CD4-positive, alpha-beta T cell (primary cell): Measurements from ENCODE around the gene TMEM252. TPM values are rescaled to one million over a fixed set of nuclear protein-coding genes. Genes with fewer than 3 reads are reported as not detected.

Experiments used
- ATAC-seq: fragments of 200-7000 bp; cut with Tn5 transposase; one replicate; pipeline ENCODE4 v1.10.0; 2022; ENCODE audit warnings: mild to moderate bottlenecking; ENCODE audit not compliant: poor library complexity
- CTCF ChIA-PET: fragments of 350-600 bp; sonication (Branson Sonifier 250); formaldehyde crosslinking; loops from one replicate; lab custom pipeline; 2021; ENCODE audit warnings: antibody characterized with exemption, inconsistent platforms; lab: Charles Lee
- POLR2A ChIA-PET: fragments of 350-600 bp; sonication (Branson Sonifier 250); formaldehyde crosslinking; loops from one replicate; lab custom pipeline; 2021; ENCODE audit warnings: antibody characterized with exemption, inconsistent platforms; lab: Charles Lee
- DNase-seq, 14 experiments: peaks; one replicate each; pipeline ENCODE4 v3.0.0-alpha.2; 2013 to 2020; ENCODE audit warnings: mixed read lengths in 2 of 14
- H3K27ac ChIP-seq, 2 donors: one replicate each; pipeline versions ENCODE4 v1.5.1 to v1.7.0; 2013; ENCODE audit warnings: low read length in 2 of 2, low read depth in 1 of 2, mild to moderate bottlenecking in 1 of 2
- H3K27me3 ChIP-seq, 2 experiments: 1 replicate in 1 of 2; 2 replicates in 1 of 2; pipeline versions ENCODE4 v1.6.1 to v1.7.0; 2013; ENCODE audit warnings: low read length in 2 of 2, control low read depth in 1 of 2, mild to moderate bottlenecking in 1 of 2, moderate library complexity in 1 of 2; ENCODE audit not compliant: insufficient read depth in 2 of 2, control insufficient read depth in 1 of 2
- H3K36me3 ChIP-seq: one replicate; pipeline ENCODE4 v1.6.1; 2013; ENCODE audit warnings: low read length, control low read depth; ENCODE audit not compliant: insufficient read depth
- H3K4me1 ChIP-seq: one replicate; pipeline ENCODE4 v1.6.1; 2013; ENCODE audit warnings: low read length, control low read depth; ENCODE audit not compliant: insufficient read depth
- H3K4me3 ChIP-seq: one replicate; pipeline ENCODE4 v1.5.1; 2013; ENCODE audit warnings: mild to moderate bottlenecking, low read length, moderate library complexity
- H3K9me3 ChIP-seq, 2 experiments: 1 replicate in 1 of 2; 2 replicates in 1 of 2; pipeline versions ENCODE4 v1.6.1 to v1.7.0; 2013; ENCODE audit warnings: low read length in 2 of 2, mild to moderate bottlenecking in 2 of 2, control low read depth in 1 of 2, moderate library complexity in 1 of 2; ENCODE audit not compliant: control insufficient read depth in 1 of 2, insufficient read depth in 1 of 2
- H3K27ac Mint-ChIP-seq: one replicate; pipeline ENCODE4 v1.8.0; 2020; ENCODE audit warnings: mixed read lengths
- H3K27me3 Mint-ChIP-seq: one replicate; pipeline ENCODE4 v1.8.0; 2021; ENCODE audit warnings: mixed read lengths
- H3K36me3 Mint-ChIP-seq: one replicate; pipeline ENCODE4 v1.8.0; 2021; ENCODE audit warnings: low read depth, mixed read lengths
- H3K4me1 Mint-ChIP-seq: one replicate; pipeline ENCODE4 v1.8.0; 2021; ENCODE audit warnings: low read depth, mixed read lengths
- H3K4me3 Mint-ChIP-seq: one replicate; pipeline ENCODE4 v1.8.0; 2020; ENCODE audit warnings: mild to moderate bottlenecking, mixed read lengths
- H3K9me3 Mint-ChIP-seq: one replicate; pipeline ENCODE4 v1.8.0; 2020; ENCODE audit warnings: mixed read lengths
- intact Hi-C, 2 experiments: fragments of 100-400 bp; cut with DNase I in 1 of 2; cut with micrococcal nuclease in 1 of 2; formaldehyde crosslinking; loops; one replicate each; pipeline versions ENCODE4 v1.15.1 to v1.9.0; 2023 to 2025; cut with DNase I, micrococcal nuclease
- total RNA-seq, 174 experiments: library from RNA in 2 of 174; stranded (reverse) in 2 of 174; gene quantifications; one replicate each; pipeline ENCODE4 v1.2.3 and lab custom pipeline; 2021 to 2026
- TF ChIP-seq, protein P1 (sequence below): fragments of 200-600 bp; IDR thresholded peaks from one replicate; pipeline ENCODE4 v1.8.0; 2022; ENCODE audit warnings: antibody characterized with exemption, mild to moderate bottlenecking

Gene TMEM252
- total RNA-seq, 2 experiments from 2014 or later, result not detected

DNA sequence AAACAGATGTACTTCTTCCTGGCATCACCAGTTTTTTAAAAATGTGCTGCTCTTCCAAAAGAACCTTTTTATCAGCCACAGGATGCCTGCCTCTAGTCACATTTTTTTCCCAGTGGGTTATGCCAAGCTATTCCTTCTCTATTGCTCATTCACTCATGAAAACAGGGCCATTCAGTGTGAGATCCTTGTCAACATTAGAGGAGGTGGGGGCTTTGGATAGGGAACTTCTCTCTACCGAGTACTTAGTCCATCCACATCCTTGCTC, 3.1 kb downstream of the TMEM252 start:
- CTCF ChIA-PET, result no interaction called here
- Mint-ChIP-seq H3K9me3 (no peaks in the 10 kb centered on the region), H3K36me3 (no peaks in the 10 kb centered on the region), H3K27ac (no peak overlapping the region), H3K27me3 (peaks cover 7% of the 10 kb centered on the region), H3K4me3 (no peak overlapping the region), H3K4me1 (no peaks in the 10 kb centered on the region)
- intact Hi-C loops, result no loop called here
- Histone ChIP-seq H3K27ac (no peak overlapping the region), H3K36me3 (no peaks in the 10 kb centered on the region), H3K9me3 (no peaks in the 10 kb centered on the region), H3K4me1 (no peaks in the 10 kb centered on the region), H3K4me3 (no peak overlapping the region), H3K27me3 (peaks cover 0 to 4% of the 10 kb centered on the region in 2 experiments)
- ATAC-seq (no peak), DNase-seq (no peak)
- TF ChIP-seq, protein P1, sequence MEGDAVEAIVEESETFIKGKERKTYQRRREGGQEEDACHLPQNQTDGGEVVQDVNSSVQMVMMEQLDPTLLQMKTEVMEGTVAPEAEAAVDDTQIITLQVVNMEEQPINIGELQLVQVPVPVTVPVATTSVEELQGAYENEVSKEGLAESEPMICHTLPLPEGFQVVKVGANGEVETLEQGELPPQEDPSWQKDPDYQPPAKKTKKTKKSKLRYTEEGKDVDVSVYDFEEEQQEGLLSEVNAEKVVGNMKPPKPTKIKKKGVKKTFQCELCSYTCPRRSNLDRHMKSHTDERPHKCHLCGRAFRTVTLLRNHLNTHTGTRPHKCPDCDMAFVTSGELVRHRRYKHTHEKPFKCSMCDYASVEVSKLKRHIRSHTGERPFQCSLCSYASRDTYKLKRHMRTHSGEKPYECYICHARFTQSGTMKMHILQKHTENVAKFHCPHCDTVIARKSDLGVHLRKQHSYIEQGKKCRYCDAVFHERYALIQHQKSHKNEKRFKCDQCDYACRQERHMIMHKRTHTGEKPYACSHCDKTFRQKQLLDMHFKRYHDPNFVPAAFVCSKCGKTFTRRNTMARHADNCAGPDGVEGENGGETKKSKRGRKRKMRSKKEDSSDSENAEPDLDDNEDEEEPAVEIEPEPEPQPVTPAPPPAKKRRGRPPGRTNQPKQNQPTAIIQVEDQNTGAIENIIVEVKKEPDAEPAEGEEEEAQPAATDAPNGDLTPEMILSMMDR, result no peak
- POLR2A ChIA-PET, result no interaction called here

- H3K27me3 Mint-ChIP-seq, result peaks cover 7% of the 10 kb centered on the region
- intact Hi-C loops, result no loop called here
- H3K4me3 Mint-ChIP-seq, result no peak overlapping the region
- CTCF ChIA-PET, result interaction anchor here (0.5 to 1.4 kb wide), 2 partner anchors 17 to 28 kb away, joined by 3 read pairs; no protein-coding TSS in a partner anchor
- no peaks in the 10 kb centered on the region for H3K9me3 Mint-ChIP-seq
- no peaks in the 10 kb centered on the region for H3K9me3 ChIP-seq
- no peaks in the 10 kb centered on the region for H3K4me1 Mint-ChIP-seq
- no peaks in the 10 kb centered on the region for H3K36me3 ChIP-seq
- DNase-seq (no peak), ATAC-seq (no peak)
- no peaks in the 10 kb centered on the region for H3K4me1 ChIP-seq
- H3K4me3 ChIP-seq, result no peak overlapping the region
- no peak overlapping the region for H3K27ac Mint-ChIP-seq
- H3K36me3 Mint-ChIP-seq, result no peaks in the 10 kb centered on the region
- no peak overlapping the region for H3K27ac ChIP-seq
- POLR2A ChIA-PET, result no interaction called here
- peaks cover 0 to 4% of the 10 kb centered on the region in 2 experiments for H3K27me3 ChIP-seq
- TF ChIP-seq, protein P1, result no peak
Observed at GRCh38 chr9:68536876-68537615, 3.6 kb downstream of the TMEM252 start.

- no peak overlapping the region for H3K27ac ChIP-seq
- no peaks in the 10 kb centered on the region for H3K27me3 ChIP-seq
- H3K4me1 ChIP-seq, result no peaks in the 10 kb centered on the region
- Mint-ChIP-seq H3K4me3 (no peak overlapping the region), H3K27ac (no peak overlapping the region), H3K4me1 (no peaks in the 10 kb centered on the region), H3K36me3 (no peaks in the 10 kb centered on the region), H3K9me3 (no peaks in the 10 kb centered on the region), H3K27me3 (peaks cover 11% of the 10 kb centered on the region)
- intact Hi-C loops, result no loop called here
- no peaks in the 10 kb centered on the region for H3K36me3 ChIP-seq
- TF ChIP-seq, protein P1, result no peak
- no peak for DNase-seq
- ChIA-PET POLR2A (no interaction called here), CTCF (no interaction called here)
- H3K4me3 ChIP-seq, result no peak overlapping the region
- H3K9me3 ChIP-seq, result no peaks in the 10 kb centered on the region
- ATAC-seq, result no peak
Observed at GRCh38 chr9:68533678-68534077, 7.0 kb downstream of the TMEM252 start.
